ENCODE measurements around the gene PPCS.

PPCS gene

DNA sequence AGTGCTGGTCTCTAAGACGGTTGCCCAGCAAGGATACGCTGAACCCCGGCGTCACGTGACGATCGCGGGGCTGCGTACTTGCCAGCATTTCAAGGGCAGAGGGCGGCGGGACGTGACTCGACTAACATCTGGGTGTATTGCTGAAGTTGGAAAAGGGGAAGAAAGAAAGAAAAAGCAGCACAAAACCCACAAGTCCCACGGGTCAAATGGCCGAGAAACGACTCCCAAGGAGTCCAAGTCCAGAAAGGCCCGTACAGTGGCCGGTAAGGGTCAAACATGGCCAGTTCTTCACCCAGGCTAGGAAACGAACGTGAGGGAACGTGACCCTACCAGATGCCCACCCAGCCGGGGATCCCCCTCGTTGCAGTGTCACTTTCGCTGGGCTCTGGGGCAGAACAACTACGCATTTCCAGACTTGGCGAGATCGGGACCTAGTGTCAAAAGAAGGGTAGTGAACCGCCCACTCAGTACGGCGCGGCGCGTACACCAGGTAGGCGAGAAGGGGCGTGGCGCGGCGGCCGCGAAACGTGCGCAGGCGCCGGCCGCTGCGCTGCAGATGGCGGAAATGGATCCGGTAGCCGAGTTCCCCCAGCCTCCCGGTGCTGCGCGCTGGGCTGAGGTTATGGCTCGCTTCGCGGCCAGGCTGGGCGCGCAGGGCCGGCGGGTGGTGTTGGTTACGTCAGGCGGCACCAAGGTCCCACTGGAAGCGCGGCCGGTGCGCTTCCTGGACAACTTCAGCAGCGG, at the start of gene PPCS, which contains the start of gene ZMYND12:
Gene PPCS (plus strand): TSS at position 534 of the 744 bp plus-strand sequence. CDS start 23 bp downstream, at position 557.
Gene ZMYND12 (minus strand): TSS at position 13 of the 744 bp plus-strand sequence. CDS start 25 bp downstream, outside the sequence.
- no peak for TF ChIP-seq CEBPB (IDR thresholded peaks at IDR 0.05)
- no peak for TF ChIP-seq NFIC (IDR thresholded peaks at IDR 0.05)
- TF ChIP-seq FOXM1 (IDR thresholded peaks at IDR 0.05; ENCODE audit: borderline replicate concordance, low read depth), result no peak
- TF ChIP-seq TAF1 (IDR thresholded peaks at IDR 0.05; ENCODE audit: low read depth), result peak; percentile 92
- peak; percentile 84 for TF ChIP-seq YY1 (IDR thresholded peaks at IDR 0.05; ENCODE audit: low read depth)
- TF ChIP-seq, protein P1, sequence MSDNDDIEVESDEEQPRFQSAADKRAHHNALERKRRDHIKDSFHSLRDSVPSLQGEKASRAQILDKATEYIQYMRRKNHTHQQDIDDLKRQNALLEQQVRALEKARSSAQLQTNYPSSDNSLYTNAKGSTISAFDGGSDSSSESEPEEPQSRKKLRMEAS (IDR thresholded peaks at IDR 0.05), result peak; percentile 68
- no peak; the same call in 1 of the 2 replicates for TF ChIP-seq TEAD4 (IDR thresholded peaks at IDR 0.05)
- TF ChIP-seq, protein P2, sequence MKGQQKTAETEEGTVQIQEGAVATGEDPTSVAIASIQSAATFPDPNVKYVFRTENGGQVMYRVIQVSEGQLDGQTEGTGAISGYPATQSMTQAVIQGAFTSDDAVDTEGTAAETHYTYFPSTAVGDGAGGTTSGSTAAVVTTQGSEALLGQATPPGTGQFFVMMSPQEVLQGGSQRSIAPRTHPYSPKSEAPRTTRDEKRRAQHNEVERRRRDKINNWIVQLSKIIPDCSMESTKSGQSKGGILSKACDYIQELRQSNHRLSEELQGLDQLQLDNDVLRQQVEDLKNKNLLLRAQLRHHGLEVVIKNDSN (IDR thresholded peaks at IDR 0.05), result peak; percentile 97
- TF ChIP-seq EGR1 (IDR thresholded peaks at IDR 0.05), result peak; percentile 91
- TF ChIP-seq, protein P3, sequence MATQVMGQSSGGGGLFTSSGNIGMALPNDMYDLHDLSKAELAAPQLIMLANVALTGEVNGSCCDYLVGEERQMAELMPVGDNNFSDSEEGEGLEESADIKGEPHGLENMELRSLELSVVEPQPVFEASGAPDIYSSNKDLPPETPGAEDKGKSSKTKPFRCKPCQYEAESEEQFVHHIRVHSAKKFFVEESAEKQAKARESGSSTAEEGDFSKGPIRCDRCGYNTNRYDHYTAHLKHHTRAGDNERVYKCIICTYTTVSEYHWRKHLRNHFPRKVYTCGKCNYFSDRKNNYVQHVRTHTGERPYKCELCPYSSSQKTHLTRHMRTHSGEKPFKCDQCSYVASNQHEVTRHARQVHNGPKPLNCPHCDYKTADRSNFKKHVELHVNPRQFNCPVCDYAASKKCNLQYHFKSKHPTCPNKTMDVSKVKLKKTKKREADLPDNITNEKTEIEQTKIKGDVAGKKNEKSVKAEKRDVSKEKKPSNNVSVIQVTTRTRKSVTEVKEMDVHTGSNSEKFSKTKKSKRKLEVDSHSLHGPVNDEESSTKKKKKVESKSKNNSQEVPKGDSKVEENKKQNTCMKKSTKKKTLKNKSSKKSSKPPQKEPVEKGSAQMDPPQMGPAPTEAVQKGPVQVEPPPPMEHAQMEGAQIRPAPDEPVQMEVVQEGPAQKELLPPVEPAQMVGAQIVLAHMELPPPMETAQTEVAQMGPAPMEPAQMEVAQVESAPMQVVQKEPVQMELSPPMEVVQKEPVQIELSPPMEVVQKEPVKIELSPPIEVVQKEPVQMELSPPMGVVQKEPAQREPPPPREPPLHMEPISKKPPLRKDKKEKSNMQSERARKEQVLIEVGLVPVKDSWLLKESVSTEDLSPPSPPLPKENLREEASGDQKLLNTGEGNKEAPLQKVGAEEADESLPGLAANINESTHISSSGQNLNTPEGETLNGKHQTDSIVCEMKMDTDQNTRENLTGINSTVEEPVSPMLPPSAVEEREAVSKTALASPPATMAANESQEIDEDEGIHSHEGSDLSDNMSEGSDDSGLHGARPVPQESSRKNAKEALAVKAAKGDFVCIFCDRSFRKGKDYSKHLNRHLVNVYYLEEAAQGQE (IDR thresholded peaks at IDR 0.05; ENCODE audit: low read depth), result no peak
- TF ChIP-seq RAD21 (IDR thresholded peaks at IDR 0.05; ENCODE audit: low read depth), result no peak
- TF ChIP-seq EP300 (IDR thresholded peaks at IDR 0.05; ENCODE audit: borderline replicate concordance), result no peak
- TF ChIP-seq TCF12 (IDR thresholded peaks at IDR 0.05; ENCODE audit: low read depth), result peak; percentile 60; the same call in 1 of the 2 replicates
- peak; percentile 27; the same call in 1 of the 2 replicates for TF ChIP-seq ZBTB7A (IDR thresholded peaks at IDR 0.05; ENCODE audit: low read depth)
- TF ChIP-seq CREB1 (IDR thresholded peaks at IDR 0.05; ENCODE audit: low read depth), result no peak

DNA sequence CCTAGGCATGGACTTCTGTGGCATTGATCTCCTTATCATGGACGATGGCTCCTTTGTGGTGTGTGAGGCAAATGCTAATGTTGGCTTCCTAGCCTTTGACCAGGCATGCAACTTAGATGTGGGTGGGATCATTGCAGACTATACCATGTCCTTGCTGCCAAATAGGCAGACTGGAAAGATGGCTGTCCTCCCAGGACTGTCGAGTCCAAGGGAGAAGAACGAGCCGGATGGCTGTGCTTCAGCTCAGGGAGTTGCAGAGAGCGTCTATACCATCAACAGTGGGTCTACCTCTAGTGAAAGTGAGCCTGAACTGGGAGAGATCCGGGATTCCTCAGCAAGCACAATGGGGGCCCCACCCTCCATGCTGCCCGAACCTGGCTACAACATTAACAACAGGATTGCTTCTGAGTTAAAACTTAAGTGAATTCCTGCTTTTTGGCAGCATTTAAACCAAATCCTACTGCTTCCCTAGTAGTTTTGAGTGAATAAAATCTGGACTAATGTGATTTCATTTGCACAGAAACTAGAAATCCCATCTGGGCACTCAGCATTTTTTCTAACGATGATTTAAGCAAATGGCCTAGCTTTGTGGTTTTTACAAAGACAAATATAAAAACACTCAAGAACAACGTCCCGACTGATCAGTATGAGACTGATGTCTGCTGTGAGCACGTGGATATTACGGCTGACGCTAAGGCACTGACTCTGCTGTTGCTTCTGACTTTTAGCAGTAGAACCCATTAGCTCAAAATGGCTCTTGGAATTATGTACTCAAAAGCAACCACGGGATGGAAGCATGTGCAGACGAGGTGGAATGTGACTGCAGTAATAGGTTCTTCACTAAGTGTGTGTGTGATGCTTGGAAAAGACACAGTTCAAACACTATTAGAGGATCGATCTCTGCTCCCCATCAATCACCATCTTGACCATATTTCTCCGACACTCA, 41.5 kb upstream of the PPCS start:
- TF ChIP-seq ZBTB7A (IDR thresholded peaks at IDR 0.05; ENCODE audit: low read depth) (no peak), EGR1 (IDR thresholded peaks at IDR 0.05) (no peak), TCF12 (IDR thresholded peaks at IDR 0.05; ENCODE audit: low read depth) (no peak), CEBPB (IDR thresholded peaks at IDR 0.05) (no peak)
- TF ChIP-seq, protein P1 (IDR thresholded peaks at IDR 0.05), result no peak

DNA sequence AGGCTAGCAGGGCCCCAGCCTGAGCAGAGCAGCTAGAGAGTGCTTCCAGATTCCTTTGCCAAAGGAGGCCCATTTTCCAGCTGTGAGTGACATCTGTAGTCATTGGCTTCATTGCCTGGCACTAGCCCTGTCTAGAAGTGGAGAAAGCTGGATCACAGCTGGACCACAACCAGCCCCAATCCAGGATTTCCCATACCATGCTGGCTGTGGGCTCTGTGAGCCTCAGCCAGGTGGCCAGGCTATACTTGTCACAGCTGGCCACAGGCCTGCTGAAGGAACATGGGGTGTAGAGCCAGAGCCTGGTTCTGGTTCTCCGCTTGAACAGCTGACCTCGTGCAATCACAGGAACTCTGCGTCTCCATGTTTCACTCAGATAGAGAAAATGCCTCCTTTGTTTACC, 39.2 kb upstream of the PPCS start:
- TF ChIP-seq EGR1 (IDR thresholded peaks at IDR 0.05), result no peak
- TF ChIP-seq CEBPB (IDR thresholded peaks at IDR 0.05), result no peak
- no peak for TF ChIP-seq TAF1 (IDR thresholded peaks at IDR 0.05; ENCODE audit: low read depth)
- TF ChIP-seq, protein P3 (IDR thresholded peaks at IDR 0.05; ENCODE audit: low read depth), result no peak
- TF ChIP-seq, protein P1 (IDR thresholded peaks at IDR 0.05), result no peak
- no peak for TF ChIP-seq TCF12 (IDR thresholded peaks at IDR 0.05; ENCODE audit: low read depth)
- TF ChIP-seq RAD21 (IDR thresholded peaks at IDR 0.05; ENCODE audit: low read depth), result no peak
- no peak for TF ChIP-seq EP300 (IDR thresholded peaks at IDR 0.05; ENCODE audit: borderline replicate concordance)

DNA sequence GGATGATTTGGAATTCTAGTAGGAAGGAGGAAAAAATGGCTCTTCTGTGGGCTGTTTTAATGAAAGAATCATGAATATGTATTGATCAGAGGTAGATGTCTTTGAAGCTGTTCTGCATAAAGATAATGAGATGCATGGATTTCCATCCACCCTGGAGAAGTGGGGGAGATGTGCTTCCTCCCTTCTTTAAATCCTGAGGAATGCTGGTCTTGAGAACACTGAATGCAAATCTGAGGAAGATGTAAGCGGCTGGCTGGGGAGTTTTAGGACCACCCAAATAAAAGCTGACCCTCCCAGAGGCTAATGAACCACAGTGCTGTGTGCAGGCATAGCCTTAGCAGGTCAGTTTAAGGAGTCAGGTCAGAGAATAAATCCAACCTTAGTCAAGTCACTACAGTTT, 37.8 kb upstream of the PPCS start:
- TF ChIP-seq FOXM1 (IDR thresholded peaks at IDR 0.05; ENCODE audit: borderline replicate concordance, low read depth) (no peak), CEBPB (IDR thresholded peaks at IDR 0.05) (no peak), CREB1 (IDR thresholded peaks at IDR 0.05; ENCODE audit: low read depth) (no peak), EGR1 (IDR thresholded peaks at IDR 0.05) (no peak), TEAD4 (IDR thresholded peaks at IDR 0.05) (no peak), EP300 (IDR thresholded peaks at IDR 0.05; ENCODE audit: borderline replicate concordance) (no peak), ZBTB7A (IDR thresholded peaks at IDR 0.05; ENCODE audit: low read depth) (no peak), TAF1 (IDR thresholded peaks at IDR 0.05; ENCODE audit: low read depth) (no peak), TCF12 (IDR thresholded peaks at IDR 0.05; ENCODE audit: low read depth) (no peak), YY1 (IDR thresholded peaks at IDR 0.05; ENCODE audit: low read depth) (no peak)
- TF ChIP-seq, protein P2 (IDR thresholded peaks at IDR 0.05), result no peak
- TF ChIP-seq, protein P1 (IDR thresholded peaks at IDR 0.05), result no peak
